Keratinocyte (primary cell): ENCODE measurements around the gene RBCK1. TPM values are rescaled to one million over a fixed set of nuclear protein-coding genes. Genes with fewer than 3 reads are reported as not detected.
A peak's percentile ranks its signal among the peaks of the same experiment; 100 is the strongest.

Experiments
- DNase-seq: peaks from one replicate; pipeline ENCODE4 v3.0.0-alpha.2; 2011; ENCODE audit warnings: low read depth, missing footprints, low spot score
- FAIRE-seq: peaks from 2 replicates; lab custom pipeline; 2011; peaks lifted over from hg19 to GRCh38; lab: Jason Lieb, UNC
- H2AFZ ChIP-seq: 2 replicates; pipeline ENCODE4 v1.6.0; 2012; ENCODE audit warnings: low read length, control low read depth, inconsistent platforms; ENCODE audit not compliant: control insufficient read depth
- H3K27ac ChIP-seq: 2 replicates; pipeline ENCODE4 v1.5.1; 2011; ENCODE audit warnings: low read length; ENCODE audit not compliant: control insufficient read depth, insufficient read depth
- H3K27me3 ChIP-seq: 3 replicates; pipeline ENCODE4 v1.6.0; 2011; ENCODE audit warnings: low read length; ENCODE audit not compliant: control insufficient read depth, insufficient read depth; ENCODE audit errors: extremely low read depth
- H3K36me3 ChIP-seq, 2 experiments: 2 replicates in 1 of 2; 3 replicates in 1 of 2; pipeline ENCODE4 v1.5.1; 2011; ENCODE audit warnings: low read length in 2 of 2, mild to moderate bottlenecking in 1 of 2; ENCODE audit not compliant: control insufficient read depth in 2 of 2, insufficient read depth in 2 of 2; ENCODE audit errors: extremely low read depth in 1 of 2
- H3K4me1 ChIP-seq: 3 replicates; pipeline ENCODE4 v1.5.1; 2011; ENCODE audit warnings: low read length; ENCODE audit not compliant: control insufficient read depth, insufficient read depth; ENCODE audit errors: extremely low read depth
- H3K4me2 ChIP-seq: 3 replicates; pipeline ENCODE4 v1.6.0; 2011; ENCODE audit warnings: low read depth, low read length; ENCODE audit not compliant: control insufficient read depth, insufficient read depth; ENCODE audit errors: extremely low read depth
- H3K4me3 ChIP-seq, 3 experiments: fragments of 200-600 bp in 1 of 3; sonication (generic) in 1 of 3; 2 replicates in 2 of 3; 3 replicates in 1 of 3; pipeline ENCODE4 v1.5.1; 2011 to 2016; ENCODE audit warnings: low read length in 3 of 3, mild to moderate bottlenecking in 3 of 3, control low read depth in 2 of 3, inconsistent platforms in 1 of 3, low read depth in 1 of 3, mixed read lengths in 1 of 3, mixed run types in 1 of 3, moderate library complexity in 1 of 3; ENCODE audit not compliant: control insufficient read depth in 2 of 3, insufficient read depth in 2 of 3; ENCODE audit errors: extremely low read depth in 1 of 3
- H3K79me2 ChIP-seq: 2 replicates; pipeline ENCODE4 v1.6.0; 2012; ENCODE audit warnings: low read length; ENCODE audit not compliant: control insufficient read depth, insufficient read depth
- H3K9ac ChIP-seq: 3 replicates; pipeline ENCODE4 v1.6.0; 2011; ENCODE audit warnings: low read length; ENCODE audit not compliant: control insufficient read depth, insufficient read depth; ENCODE audit errors: extremely low read depth
- H3K9me1 ChIP-seq: 3 replicates; pipeline ENCODE4 v1.6.0; 2011; ENCODE audit warnings: low read length; ENCODE audit not compliant: control insufficient read depth, insufficient read depth; ENCODE audit errors: extremely low read depth
- H3K9me3 ChIP-seq: 2 replicates; pipeline ENCODE4 v1.5.1; 2012; ENCODE audit warnings: low read depth, low read length; ENCODE audit not compliant: control insufficient read depth
- H4K20me1 ChIP-seq: 3 replicates; pipeline ENCODE4 v1.6.0; 2011; ENCODE audit warnings: low read length; ENCODE audit not compliant: control insufficient read depth, insufficient read depth; ENCODE audit errors: extremely low read depth
- EZH2 ChIP-seq: IDR thresholded peaks from one replicate; pipeline ENCODE4 v1.6.1; 2012; ENCODE audit warnings: inconsistent platforms, mild to moderate bottlenecking, low read length, moderate library complexity
- dilution Hi-C: fragments of 300-500 bp; cut with MboI; formaldehyde crosslinking; loops from one replicate; pipeline ENCODE4 v1.7.0; 2020; ENCODE audit warnings: low sequenced_read_pairs; ENCODE audit not compliant: extremely low pct_ligation_motif_present
- polyA plus RNA-seq, 5 experiments: library from polyadenylated mRNA; depleted of rRNA in 3 of 5; stranded (reverse) in 3 of 5; stranded (forward) in 1 of 5; unstranded in 1 of 5; fragments of >200 nt; gene quantifications; 1 replicate in 1 of 5; 2 replicates in 3 of 5; 3 replicates in 1 of 5; pipeline versions ENCODE4 v1.2.1 to v1.2.3, GENCODE V29; 2011 to 2012; ENCODE audit warnings: missing spikeins in 2 of 5, low read depth in 1 of 5, low replicate concordance in 1 of 5
- TF ChIP-seq, protein P1 (sequence below), 3 experiments: IDR thresholded peaks in 1 of 3; conservative IDR thresholded peaks in 1 of 3; optimal IDR thresholded peaks in 1 of 3; 2 replicates in 2 of 3; 3 replicates in 1 of 3; pipeline versions ENCODE3 to v1.5.1; 2011; ENCODE audit warnings: low read length in 3 of 3, mild to moderate bottlenecking in 3 of 3, moderate library complexity in 2 of 3, control low read depth in 1 of 3, inconsistent platforms in 1 of 3; ENCODE audit not compliant: insufficient read depth in 2 of 3; ENCODE audit errors: extremely low read depth in 1 of 3

The RBCK1 gene
- polyA plus RNA-seq, 1 donor (not counting 4 experiments of a cell fraction or from before 2014, with no cell fraction given) = 136 TPM

DNA sequence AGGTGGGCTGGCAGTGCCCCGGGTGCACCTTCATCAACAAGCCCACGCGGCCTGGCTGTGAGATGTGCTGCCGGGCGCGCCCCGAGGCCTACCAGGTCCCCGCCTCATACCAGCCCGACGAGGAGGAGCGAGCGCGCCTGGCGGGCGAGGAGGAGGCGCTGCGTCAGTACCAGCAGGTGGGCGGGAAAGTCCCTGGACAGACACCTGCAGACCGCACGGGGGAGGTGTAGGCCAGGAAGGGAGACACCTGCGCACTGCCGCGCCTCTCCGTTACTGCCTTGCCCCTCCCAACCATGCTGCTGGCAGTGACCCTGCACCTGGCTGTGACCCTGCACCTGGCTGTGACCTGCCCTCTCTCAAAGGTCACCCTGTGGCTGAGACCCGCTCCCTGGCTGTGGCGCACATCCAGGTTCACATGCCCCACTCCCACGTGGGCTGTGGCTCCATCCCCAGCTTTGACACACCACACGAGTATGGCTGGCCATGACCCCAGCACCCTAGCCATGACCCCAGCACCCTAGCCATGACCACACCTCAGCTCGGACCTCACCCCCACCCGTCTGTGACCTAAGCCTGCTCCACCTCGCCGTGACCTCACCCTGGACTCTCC lies 11.6 kb downstream of the RBCK1 start:
- Histone ChIP-seq H3K79me2 (peaks cover 2% of the 10 kb centered on the region), H3K4me1 (no peaks in the 10 kb centered on the region), H3K27me3 (no peaks in the 10 kb centered on the region), H4K20me1 (peaks cover 7% of the 10 kb centered on the region), H3K4me3 (no peak overlapping the region), H3K9me3 (no peaks in the 10 kb centered on the region), H3K9ac (peak overlapping the region; percentile 37), H3K27ac (peak overlapping the region; percentile 20), H3K9me1 (no peaks in the 10 kb centered on the region), H3K36me3 (peaks cover 41 to 50% of the 10 kb centered on the region in 2 experiments), H3K4me2 (no peak overlapping the region), H2AFZ (no peak overlapping the region)
- dilution Hi-C loops = no loop called here
- TF ChIP-seq, protein P1, sequence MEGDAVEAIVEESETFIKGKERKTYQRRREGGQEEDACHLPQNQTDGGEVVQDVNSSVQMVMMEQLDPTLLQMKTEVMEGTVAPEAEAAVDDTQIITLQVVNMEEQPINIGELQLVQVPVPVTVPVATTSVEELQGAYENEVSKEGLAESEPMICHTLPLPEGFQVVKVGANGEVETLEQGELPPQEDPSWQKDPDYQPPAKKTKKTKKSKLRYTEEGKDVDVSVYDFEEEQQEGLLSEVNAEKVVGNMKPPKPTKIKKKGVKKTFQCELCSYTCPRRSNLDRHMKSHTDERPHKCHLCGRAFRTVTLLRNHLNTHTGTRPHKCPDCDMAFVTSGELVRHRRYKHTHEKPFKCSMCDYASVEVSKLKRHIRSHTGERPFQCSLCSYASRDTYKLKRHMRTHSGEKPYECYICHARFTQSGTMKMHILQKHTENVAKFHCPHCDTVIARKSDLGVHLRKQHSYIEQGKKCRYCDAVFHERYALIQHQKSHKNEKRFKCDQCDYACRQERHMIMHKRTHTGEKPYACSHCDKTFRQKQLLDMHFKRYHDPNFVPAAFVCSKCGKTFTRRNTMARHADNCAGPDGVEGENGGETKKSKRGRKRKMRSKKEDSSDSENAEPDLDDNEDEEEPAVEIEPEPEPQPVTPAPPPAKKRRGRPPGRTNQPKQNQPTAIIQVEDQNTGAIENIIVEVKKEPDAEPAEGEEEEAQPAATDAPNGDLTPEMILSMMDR (optimal IDR thresholded peaks at IDR 0.05 in 1 of 3, IDR thresholded peaks at IDR 0.05 in 1 of 3, conservative IDR thresholded peaks at IDR 0.05 in 1 of 3; ENCODE audit: extremely low read depth in 1 of 3, insufficient read depth in 2 of 3, low read length in 3 of 3) = peak in 2 of 3 experiments; percentile 56 to 60
- TF ChIP-seq EZH2 = no peak
- no peak for FAIRE-seq
- no peak for DNase-seq

DNA sequence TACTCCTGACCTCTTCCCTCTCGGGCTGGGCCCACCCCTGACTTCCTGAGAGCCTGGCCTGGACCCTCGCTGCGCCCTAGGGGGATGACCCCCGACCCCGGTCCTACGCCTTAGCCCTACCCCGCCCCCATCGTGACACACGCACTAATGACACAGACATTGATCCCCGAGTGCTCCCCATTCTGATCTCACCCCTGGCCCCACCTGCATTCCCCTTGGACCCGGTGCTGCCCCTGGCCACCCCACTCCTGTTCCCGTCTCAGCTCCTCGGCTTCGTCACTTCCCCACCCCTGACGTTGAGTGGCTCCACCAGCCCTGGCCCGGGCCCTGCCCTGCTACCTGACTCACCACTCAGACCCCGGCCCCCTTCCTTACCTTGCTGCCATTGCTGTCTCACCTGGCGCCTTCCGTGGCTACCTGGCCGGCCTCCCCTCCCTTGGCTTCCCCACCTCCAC lies 12.1 kb downstream of the RBCK1 start:
- Histone ChIP-seq H3K9me1 (no peaks in the 10 kb centered on the region), H3K27ac (no peak overlapping the region), H3K9ac (no peak overlapping the region), H3K4me2 (no peak overlapping the region), H3K4me1 (no peaks in the 10 kb centered on the region), H3K4me3 (no peak overlapping the region), H3K27me3 (no peaks in the 10 kb centered on the region), H2AFZ (no peak overlapping the region), H3K79me2 (no peaks in the 10 kb centered on the region), H4K20me1 (peaks cover 6% of the 10 kb centered on the region), H3K9me3 (no peaks in the 10 kb centered on the region), H3K36me3 (peaks cover 42 to 54% of the 10 kb centered on the region in 2 experiments)
- DNase-seq = no peak
- FAIRE-seq = no peak
- TF ChIP-seq, protein P1 (optimal IDR thresholded peaks at IDR 0.05 in 1 of 3, IDR thresholded peaks at IDR 0.05 in 1 of 3, conservative IDR thresholded peaks at IDR 0.05 in 1 of 3; ENCODE audit: extremely low read depth in 1 of 3, insufficient read depth in 2 of 3, low read length in 3 of 3) = no peak
- TF ChIP-seq EZH2 = no peak
- dilution Hi-C loops = no loop called here
